22Rv1 (cell line): ENCODE results near the gene OR8B3.

Experiments
- H3K27ac ChIP-seq: fragments of 450-650 bp; 2 replicates; pipeline ENCODE4 v1.5.1; 2017
- CTCF ChIP-seq: fragments of 450-650 bp; IDR thresholded peaks from 2 replicates; pipeline ENCODE4 v1.5.1; 2017; ENCODE audit warnings: mild to moderate bottlenecking
- ZFX ChIP-seq: fragments of 450-650 bp; IDR thresholded peaks from 2 replicates; pipeline ENCODE4 v1.6.1; 2017; ENCODE audit warnings: antibody characterized with exemption, borderline replicate concordance

Gene OR8B3

GRCh38 chr11:124359566-124359965 is 39.3 kb downstream of the OR8B3 start:
- H3K27ac ChIP-seq, result no peak overlapping the region
- TF ChIP-seq CTCF (no peak), ZFX (no peak)

- TF ChIP-seq CTCF (no peak), ZFX (no peak)
- no peak overlapping the region for H3K27ac ChIP-seq
These were observed 52.4 kb downstream of the OR8B3 start for GRCh38 chr11:124346311-124346955.
